ENCODE results near the gene TRPM2.

GRCh38 chr21:44364151-44365053, 11.0 kb downstream of the TRPM2 start:
- no peak for TF ChIP-seq CTCF (IDR thresholded peaks at IDR 0.05)
- TF ChIP-seq POLR2A (IDR thresholded peaks at IDR 0.05): no peak

All from Peyer's patch (tissue), 4 donors.